Pancreas (tissue), 10 donors: ENCODE results near the gene HIPK2. TPM values are rescaled to one million over a fixed set of nuclear protein-coding genes. Genes with fewer than 3 reads are reported as not detected.

Experiments used
- ATAC-seq, 4 donors: fragments of 200-7000 bp; cut with Tn5 transposase; one replicate each; pipeline versions ENCODE4 v1.8.0 to v1.9.1; 2020; ENCODE audit warnings: mild to moderate bottlenecking in 4 of 4, moderate library complexity in 4 of 4
- DNase-seq, 6 donors: peaks; one replicate each; pipeline ENCODE4 v3.0.0-alpha.2; 2020
- FAIRE-seq: peaks from 2 replicates; lab custom pipeline; 2012; peaks lifted over from hg19 to GRCh38; lab: Jason Lieb, UNC
- H3K27ac ChIP-seq, 4 donors: fragments of 200-600 bp; sonication (generic); 1 replicate in 3 of 4; 2 replicates in 1 of 4; pipeline versions ENCODE4 v1.5.0 to v1.8.0; 2020
- H3K27me3 ChIP-seq, 4 donors: fragments of 200-600 bp; one replicate each; pipeline ENCODE4 v1.8.0; 2021
- H3K36me3 ChIP-seq, 3 donors: fragments of 200-600 bp; sonication (generic) in 1 of 3; one replicate each; pipeline versions ENCODE4 v1.5.0 to v1.8.0; 2020 to 2021
- H3K4me1 ChIP-seq, 3 donors: fragments of 200-600 bp; one replicate each; pipeline ENCODE4 v1.8.0; 2021
- H3K4me3 ChIP-seq, 4 donors: fragments of 200-600 bp; sonication (generic) in 2 of 4; one replicate each; pipeline versions ENCODE4 v1.5.0 to v1.8.0; 2020 to 2021
- H3K9me3 ChIP-seq, 4 donors: fragments of 200-600 bp; one replicate each; pipeline ENCODE4 v1.8.0; 2021
- WGBS, 2 donors: extraction: QIAGEN DNeasy Blood & Tissue Kit; methylation state at CpG; one replicate each; pipeline ENCODE4 v1.1.7; 2013; 5-methylcytosine and 5-hydroxymethylcytosine counted together
- intact Hi-C, 3 donors: fragments of 100-400 bp; cut with DNase I; formaldehyde crosslinking; loops; one replicate each; pipeline versions ENCODE4 v1.11.1 to v1.14.2; 2022
- polyA plus RNA-seq, 2 donors: library from polyadenylated mRNA; stranded (reverse); fragments of 200-250 nt; gene quantifications; one replicate each; pipeline ENCODE4 v1.2.3, GENCODE V29; 2013
- total RNA-seq, 6 donors: library from RNA; stranded (reverse); fragmentation: NEBNext Ultra II Directional in 4 of 6; extraction: Animal tissue kit (Norgen Biotek cat#: 25700) in 4 of 6; gene quantifications; one replicate each; pipeline versions ENCODE4 v1.2.1 to v1.2.4, GENCODE V29; 2021 to 2023
- TF ChIP-seq, protein P1 (sequence below), 4 donors: fragments of 200-600 bp; sonication (generic) in 3 of 4; IDR thresholded peaks; one replicate each; pipeline versions ENCODE4 v1.5.0 to v1.8.0; 2021; ENCODE audit warnings: antibody characterized with exemption in 4 of 4
- donor health status: healthy with polysubstance abuse.
- donor health status: DM: no; HTN: no; CAD: no; lungs with moderate emphysema.
- donor health status: DM: no; HTN: no; CAD: no.
- donor health status: control.
- donor health status: control.
- donor health status: Bipolar disorder and iron deficiency.
- donor health status: DM: yes; HTN: yes; CAD: no.
- donor health status: DM: no; HTN: no; CAD: no.
- donor health status: DM: no; HTN: no; CAD: no.
- donor health status: DM: yes; HTN: yes; CAD: no.

HIPK2 gene
- total and polyA plus RNA-seq, 8 donors, result 6.7 to 49.0 (median 24.7) TPM

DNA sequence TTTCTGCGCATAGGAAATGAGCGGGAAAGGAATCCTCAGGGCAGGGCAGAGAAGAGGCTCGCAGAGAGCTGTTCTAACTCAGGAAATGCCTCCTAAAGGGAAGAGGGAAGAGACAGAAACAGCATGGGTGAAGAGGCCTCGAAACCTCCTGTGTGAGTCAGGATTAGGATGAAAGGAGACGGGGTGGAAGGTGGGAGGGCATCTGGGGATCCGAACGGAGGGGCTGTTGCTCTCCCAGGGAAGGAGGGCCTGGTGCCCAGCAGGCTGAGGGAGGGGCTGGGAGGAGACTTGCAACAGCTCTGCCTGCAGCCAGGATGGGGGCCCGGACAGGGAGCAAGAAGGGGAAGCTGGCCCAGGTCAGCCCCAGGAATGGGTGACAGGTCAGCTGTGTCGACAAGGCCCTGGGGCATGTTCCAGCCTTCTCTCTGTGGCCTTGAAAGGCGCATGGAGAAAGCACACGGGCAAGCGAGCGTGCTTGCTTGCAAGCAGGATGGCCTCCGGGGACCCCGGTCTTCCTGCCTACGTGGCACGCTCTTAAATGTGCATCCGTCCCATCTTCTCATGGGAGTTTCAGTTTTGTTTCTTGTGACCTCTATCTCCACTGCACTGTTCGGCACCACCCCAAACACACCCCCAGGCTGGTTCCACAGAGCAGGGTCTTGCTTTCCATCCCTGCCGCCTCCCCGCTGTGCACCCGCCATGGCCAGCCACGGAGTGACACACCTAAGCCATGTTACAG is 63.5 kb downstream of the HIPK2 start:
- ATAC-seq (peak in 1 of 4 donors; percentile 5), FAIRE-seq (no peak), DNase-seq (no peak)
- no peak overlapping the region for H3K27ac ChIP-seq
- H3K36me3 ChIP-seq, result peaks cover 0 to 18% (median 3%) of the 10 kb centered on the region in 3 donors
- TF ChIP-seq, protein P1, sequence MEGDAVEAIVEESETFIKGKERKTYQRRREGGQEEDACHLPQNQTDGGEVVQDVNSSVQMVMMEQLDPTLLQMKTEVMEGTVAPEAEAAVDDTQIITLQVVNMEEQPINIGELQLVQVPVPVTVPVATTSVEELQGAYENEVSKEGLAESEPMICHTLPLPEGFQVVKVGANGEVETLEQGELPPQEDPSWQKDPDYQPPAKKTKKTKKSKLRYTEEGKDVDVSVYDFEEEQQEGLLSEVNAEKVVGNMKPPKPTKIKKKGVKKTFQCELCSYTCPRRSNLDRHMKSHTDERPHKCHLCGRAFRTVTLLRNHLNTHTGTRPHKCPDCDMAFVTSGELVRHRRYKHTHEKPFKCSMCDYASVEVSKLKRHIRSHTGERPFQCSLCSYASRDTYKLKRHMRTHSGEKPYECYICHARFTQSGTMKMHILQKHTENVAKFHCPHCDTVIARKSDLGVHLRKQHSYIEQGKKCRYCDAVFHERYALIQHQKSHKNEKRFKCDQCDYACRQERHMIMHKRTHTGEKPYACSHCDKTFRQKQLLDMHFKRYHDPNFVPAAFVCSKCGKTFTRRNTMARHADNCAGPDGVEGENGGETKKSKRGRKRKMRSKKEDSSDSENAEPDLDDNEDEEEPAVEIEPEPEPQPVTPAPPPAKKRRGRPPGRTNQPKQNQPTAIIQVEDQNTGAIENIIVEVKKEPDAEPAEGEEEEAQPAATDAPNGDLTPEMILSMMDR (IDR thresholded peaks at IDR 0.05), result no peak
- H3K27me3 ChIP-seq, result no peaks in the 10 kb centered on the region
- H3K9me3 ChIP-seq, result no peaks in the 10 kb centered on the region
- 88 to 92% methylated on average over 22 to 23 of the region's 23 CpGs for WGBS, 2 donors
- intact Hi-C loops, result no loop called here
- no peak overlapping the region for H3K4me3 ChIP-seq
- peaks cover 6 to 22% (median 22%) of the 10 kb centered on the region in 3 donors for H3K4me1 ChIP-seq

DNA sequence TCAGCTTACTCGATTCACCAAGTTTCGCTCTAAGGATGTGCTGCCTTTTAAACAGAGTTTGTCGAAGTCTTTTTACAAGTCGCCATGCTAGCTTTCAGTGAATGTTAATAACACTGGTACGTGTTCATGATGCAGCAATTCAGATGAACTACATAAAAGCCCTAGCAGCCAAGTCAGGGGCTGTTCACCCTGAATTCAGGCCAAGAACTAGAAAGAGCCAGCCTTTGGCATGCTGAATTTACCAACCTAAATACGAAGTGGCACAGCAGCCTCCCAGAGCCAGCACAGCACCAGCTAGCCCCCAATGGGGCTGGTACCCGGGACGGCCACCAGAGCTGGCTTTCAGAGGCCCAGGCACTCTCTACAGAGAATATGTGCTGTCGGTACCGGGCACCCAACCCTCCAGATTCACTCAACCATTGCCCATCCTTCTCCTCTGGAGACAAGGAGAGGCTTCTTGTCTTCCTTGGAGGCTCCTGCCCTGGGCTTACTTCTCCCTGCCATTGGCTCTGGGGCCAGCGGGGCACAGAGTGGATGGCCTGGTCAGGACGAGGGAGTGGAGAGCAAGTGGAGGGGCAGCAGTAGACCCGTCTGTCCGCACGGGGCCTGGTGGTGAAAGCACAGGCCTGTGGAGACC is 64.2 kb downstream of the HIPK2 start:
- TF ChIP-seq, protein P1 (IDR thresholded peaks at IDR 0.05), result no peak
- Histone ChIP-seq H3K4me1 (peaks cover 7 to 27% (median 24%) of the 10 kb centered on the region in 3 donors), H3K27ac (no peak overlapping the region), H3K9me3 (no peaks in the 10 kb centered on the region), H3K27me3 (no peaks in the 10 kb centered on the region), H3K4me3 (no peak overlapping the region), H3K36me3 (peaks cover 0 to 18% (median 3%) of the 10 kb centered on the region in 3 donors)
- intact Hi-C loops, result no loop called here
- FAIRE-seq (no peak), ATAC-seq (no peak), DNase-seq (no peak)
- 95 to 96% methylated on average over 15 of the region's 15 CpGs for WGBS, 2 donors

DNA sequence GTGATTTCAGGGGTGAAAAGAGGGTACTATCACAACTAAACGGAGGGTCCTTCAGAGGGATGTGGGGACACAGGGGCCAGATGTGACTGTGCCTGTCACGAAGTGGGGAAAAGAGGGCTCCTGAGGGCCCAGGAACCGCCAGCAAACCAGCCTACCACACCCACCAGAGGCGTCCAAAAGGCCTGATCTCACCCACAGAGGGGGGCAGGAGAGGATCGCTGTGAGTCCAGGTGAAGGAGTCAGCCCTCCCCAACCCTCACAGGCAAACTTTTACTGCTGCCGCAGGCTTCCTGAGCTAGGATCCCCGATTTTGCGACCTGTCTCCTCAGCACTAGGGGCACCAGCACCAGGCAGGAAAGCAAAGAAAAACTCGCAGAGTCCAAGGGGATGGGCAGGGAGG is 64.7 kb downstream of the HIPK2 start:
- TF ChIP-seq, protein P1 (IDR thresholded peaks at IDR 0.05), result no peak
- FAIRE-seq (no peak), ATAC-seq (no peak), DNase-seq (no peak)
- no peaks in the 10 kb centered on the region for H3K9me3 ChIP-seq
- H3K27me3 ChIP-seq, result no peaks in the 10 kb centered on the region
- no peak overlapping the region for H3K27ac ChIP-seq
- 92 to 94% methylated on average over 9 of the region's 9 CpGs for WGBS, 2 donors
- H3K36me3 ChIP-seq, result peaks cover 0 to 18% (median 3%) of the 10 kb centered on the region in 3 donors
- peaks cover 7 to 27% (median 24%) of the 10 kb centered on the region in 3 donors for H3K4me1 ChIP-seq
- H3K4me3 ChIP-seq, result no peak overlapping the region
- intact Hi-C loops, result no loop called here

DNA sequence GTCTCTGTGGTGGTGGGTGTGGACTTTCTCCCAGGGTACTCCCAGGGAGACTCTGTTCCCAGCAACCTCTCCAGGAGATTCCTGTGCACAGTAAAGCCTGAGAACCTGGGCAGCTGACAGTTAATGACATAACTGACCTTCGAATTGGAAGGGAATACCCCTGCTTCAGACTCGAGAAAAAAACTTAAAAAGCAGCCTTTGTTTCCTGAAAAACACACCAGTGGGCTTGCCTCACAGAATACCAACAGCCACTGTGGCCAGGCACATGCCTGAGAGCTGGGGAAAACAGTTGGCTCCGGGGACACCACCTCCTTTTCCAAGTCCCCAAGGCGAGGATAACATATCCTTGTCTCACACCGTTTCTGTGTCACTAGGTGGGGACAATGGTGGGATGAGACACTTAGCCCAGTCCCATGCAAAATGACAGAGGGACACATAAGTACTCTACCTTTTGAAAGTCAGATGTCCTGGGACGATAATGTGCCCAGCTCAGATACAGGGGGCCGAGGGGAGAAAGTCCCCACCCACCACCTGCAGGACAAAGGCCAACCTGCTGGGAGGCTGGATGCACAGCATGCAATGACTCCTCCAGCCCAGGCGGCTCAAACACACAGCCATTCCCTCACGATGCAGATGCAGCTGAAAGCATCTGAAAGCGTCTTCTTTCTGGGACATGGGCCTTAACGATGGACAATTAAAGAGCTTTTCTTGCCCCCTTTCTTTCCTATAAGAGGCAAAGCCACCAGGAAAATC is 65.6 kb downstream of the HIPK2 start:
- H3K4me3 ChIP-seq, result no peak overlapping the region
- peaks cover 0 to 18% (median 3%) of the 10 kb centered on the region in 3 donors for H3K36me3 ChIP-seq
- intact Hi-C loops, result no loop called here
- ATAC-seq (peak; percentile 75 to 86 (median 82)), DNase-seq (peak in 2 of 6 donors; percentile 62 to 76), FAIRE-seq (no peak)
- H3K4me1 ChIP-seq, result peaks cover 7 to 27% (median 24%) of the 10 kb centered on the region in 3 donors
- H3K27me3 ChIP-seq, result no peaks in the 10 kb centered on the region
- TF ChIP-seq, protein P1 (IDR thresholded peaks at IDR 0.05), result no peak
- H3K27ac ChIP-seq, result peak overlapping the region in 3 of 4 donors; percentile 46 to 53 (median 48)
- no peaks in the 10 kb centered on the region for H3K9me3 ChIP-seq
- 49 to 52% methylated on average over 11 of the region's 11 CpGs for WGBS, 2 donors
